HCT116 (cell line): ENCODE measurements around the gene MYH6. TPM values are rescaled to one million over a fixed set of nuclear protein-coding genes. Genes with fewer than 3 reads are reported as not detected.

Experiments used
- ATAC-seq: fragments of 200-7000 bp; cut with Tn5 transposase; 2 replicates; pipeline ENCODE4 v1.9.1; 2020; ENCODE audit warnings: mild to moderate bottlenecking, moderate library complexity
- BruUV-seq: library from RNA; stranded (reverse); fragments of 400-500 nt; replicated peaks from 2 replicates; lab custom pipeline; 2021; lab: Mats Ljungman, UMichigan
- CTCF ChIA-PET: fragments of 300-600 bp; sonication (Branson Sonifier 250); formaldehyde crosslinking; loops from one replicate; lab custom pipeline; 2021; ENCODE audit warnings: antibody characterized with exemption; lab: Charles Lee
- POLR2A ChIA-PET: fragments of 300-600, 350-600 bp; sonication (Branson Sonifier 250); formaldehyde crosslinking; loops from one replicate; lab custom pipeline; 2021; ENCODE audit warnings: antibody characterized with exemption; lab: Charles Lee
- RAD21 ChIA-PET, 2 experiments: fragments of 300-600 bp; sonication (Branson Sonifier 250); formaldehyde crosslinking; loops; one replicate each; lab custom pipeline; 2023; ENCODE audit warnings: low total read pairs in 2 of 2; ENCODE audit not compliant: uncharacterized antibody in 2 of 2, unreplicated experiment in 2 of 2, low non-redundant PET in 1 of 2; lab: Charles Lee
- DNase-seq: peaks from one replicate; pipeline ENCODE4 v3.0.0-alpha.2; 2010; ENCODE audit warnings: low read depth, low spot score
- H2AFZ ChIP-seq: fragments of 200-600 bp; shearing (Covaris generic), sonication (generic); 2 replicates; pipeline ENCODE4 v1.6.1; 2017; ENCODE audit warnings: low read depth, mixed run types, mixed read lengths, antibody characterized with exemption, low read length; ENCODE audit not compliant: poor library complexity, severe bottlenecking
- H3K27ac ChIP-seq: 2 replicates; pipeline ENCODE4 v1.5.1; 2012; ENCODE audit warnings: low read depth, low read length
- H3K27me3 ChIP-seq: fragments of 200-600 bp; sonication (generic); 2 replicates; pipeline ENCODE4 v1.6.1; 2016; ENCODE audit warnings: mixed run types, low read length, mixed read lengths; ENCODE audit not compliant: insufficient read depth
- H3K36me3 ChIP-seq, 2 experiments: fragments of 200-500 bp in 1 of 2; fragments of 200-600 bp in 1 of 2; sonication (Bioruptor generic) in 1 of 2; sonication (generic) in 1 of 2; 2 replicates each; pipeline versions ENCODE4 v1.5.1 to v1.6.1; 2014 to 2016; ENCODE audit warnings: low read length in 2 of 2, inconsistent platforms in 1 of 2, mixed read lengths in 1 of 2, mixed run types in 1 of 2; ENCODE audit not compliant: insufficient read depth in 2 of 2, control insufficient read depth in 1 of 2
- H3K4me1 ChIP-seq, 2 experiments: fragments of 200-600 bp in 1 of 2; sonication (generic) in 1 of 2; 2 replicates each; pipeline versions ENCODE4 v1.5.1 to v1.6.1; 2012 to 2017; ENCODE audit warnings: low read length in 2 of 2, inconsistent platforms in 1 of 2, mild to moderate bottlenecking in 1 of 2, mixed read lengths in 1 of 2, mixed run types in 1 of 2, moderate library complexity in 1 of 2; ENCODE audit not compliant: insufficient read depth in 2 of 2, control insufficient read depth in 1 of 2
- H3K4me2 ChIP-seq: fragments of 200-600 bp; sonication (generic); 2 replicates; pipeline ENCODE4 v1.6.1; 2017; ENCODE audit warnings: mixed run types, low read length, mixed read lengths
- H3K4me3 ChIP-seq, 2 experiments: fragments of 200-600 bp in 1 of 2; sonication (generic) in 1 of 2; replicated peaks in 1 of 2; 2 replicates each; pipeline ENCODE4 v1.5.1; 2011 to 2016; ENCODE audit warnings: low read length in 2 of 2, control low read depth in 1 of 2, low read depth in 1 of 2, mild to moderate bottlenecking in 1 of 2, mixed read lengths in 1 of 2, mixed run types in 1 of 2
- H3K79me2 ChIP-seq: fragments of 200-600 bp; sonication (generic); 2 replicates; pipeline ENCODE4 v1.6.1; 2017; ENCODE audit warnings: mild to moderate bottlenecking, mixed run types, low read length, moderate library complexity, mixed read lengths; ENCODE audit not compliant: insufficient read depth
- H3K9ac ChIP-seq: fragments of 200-600 bp; sonication (generic); 2 replicates; pipeline ENCODE4 v1.6.1; 2016; ENCODE audit warnings: low read length, mixed read lengths
- H3K9me2 ChIP-seq: fragments of 200-600 bp; sonication (generic), shearing (Covaris generic); 2 replicates; pipeline ENCODE4 v1.6.1; 2017; ENCODE audit warnings: mixed run types, mild to moderate bottlenecking, moderate library complexity; ENCODE audit not compliant: insufficient read depth
- H3K9me3 ChIP-seq, 2 experiments: fragments of 200-500 bp in 1 of 2; fragments of 200-600 bp in 1 of 2; sonication (Bioruptor generic) in 1 of 2; sonication (generic) in 1 of 2; 2 replicates each; pipeline ENCODE4 v1.6.1; 2014 to 2017; ENCODE audit warnings: low read length in 2 of 2, mixed read lengths in 2 of 2, inconsistent platforms in 1 of 2, low read depth in 1 of 2, mild to moderate bottlenecking in 1 of 2, mixed run types in 1 of 2, moderate library complexity in 1 of 2; ENCODE audit not compliant: control insufficient read depth in 1 of 2, insufficient read depth in 1 of 2
- H4K20me1 ChIP-seq: fragments of 200-600 bp; sonication (generic), shearing (Covaris generic); 2 replicates; pipeline ENCODE4 v1.6.1; 2017; ENCODE audit warnings: mixed run types, mild to moderate bottlenecking, moderate library complexity; ENCODE audit not compliant: insufficient read depth
- CBX3 ChIP-seq: IDR thresholded peaks from 2 replicates; pipeline ENCODE4 v1.6.1; 2012; ENCODE audit warnings: low read depth
- ELF1 ChIP-seq: IDR thresholded peaks from 2 replicates; pipeline ENCODE4 v1.6.1; 2012; ENCODE audit warnings: low read depth, borderline replicate concordance
- EZH2 ChIP-seq: fragments of 200-600 bp; sonication (generic); IDR thresholded peaks from 2 replicates; pipeline ENCODE4 v1.6.1; 2017; ENCODE audit warnings: antibody characterized with exemption, mixed run types
- EZH2phosphoT487 ChIP-seq: fragments of 200-600 bp; IDR thresholded peaks from 2 replicates; pipeline ENCODE4 v1.6.1; 2018; ENCODE audit warnings: antibody characterized with exemption, borderline replicate concordance
- FOSL1 ChIP-seq: IDR thresholded peaks from 2 replicates; pipeline ENCODE4 v1.6.1; 2012; ENCODE audit warnings: low read depth
- JUND ChIP-seq: IDR thresholded peaks from 2 replicates; pipeline ENCODE4 v1.6.1; 2012
- RAD21 ChIP-seq: IDR thresholded peaks from 2 replicates; pipeline ENCODE4 v1.6.1; 2012; ENCODE audit warnings: low read depth, mild to moderate bottlenecking
- TCF7L2 ChIP-seq: IDR thresholded peaks from 2 replicates; pipeline ENCODE4 v1.7.0; 2011; ENCODE audit warnings: borderline replicate concordance, inconsistent platforms; ENCODE audit not compliant: insufficient read depth, insufficient read length; ENCODE audit errors: extremely low read depth
- ZNF274 ChIP-seq: fragments of 200-500 bp; sonication (Bioruptor generic); IDR thresholded peaks from 2 replicates; pipeline ENCODE4 v1.6.1; 2014; ENCODE audit warnings: mild to moderate bottlenecking, low read depth, low read length, inconsistent platforms
- intact Hi-C: fragments of 100-400 bp; cut with micrococcal nuclease; formaldehyde crosslinking; loops from 2 replicates; pipeline ENCODE4 v1.10.0; 2022
- total RNA-seq: library from RNA; stranded (reverse); gene quantifications from one replicate; pipeline ENCODE4 v1.2.1, GENCODE V29; 2021; ENCODE audit not compliant: unreplicated experiment
- TF ChIP-seq, protein P1 (sequence below), 3 experiments: fragments of 200-600 bp in 1 of 3; sonication (generic) in 1 of 3; IDR thresholded peaks in 2 of 3; conservative IDR thresholded peaks in 1 of 3; 2 replicates each; pipeline ENCODE4 v1.5.1; 2012 to 2017; ENCODE audit warnings: low read depth in 2 of 3, low read length in 2 of 3, antibody characterized with exemption in 1 of 3, borderline replicate concordance in 1 of 3, control low read depth in 1 of 3, mild to moderate bottlenecking in 1 of 3, mixed read lengths in 1 of 3, mixed run types in 1 of 3, moderate library complexity in 1 of 3; ENCODE audit not compliant: insufficient read depth in 1 of 3
- TF ChIP-seq, protein P2 (sequence below): IDR thresholded peaks from 2 replicates; pipeline ENCODE4 v1.6.1; 2011; ENCODE audit warnings: mild to moderate bottlenecking, low read length, moderate library complexity; ENCODE audit not compliant: insufficient replicate concordance; ENCODE audit errors: extremely low read depth
- TF ChIP-seq, protein P3 (sequence below): IDR thresholded peaks from 2 replicates; pipeline ENCODE4 v1.6.1; 2012

The MYH6 gene
- total RNA-seq, 1 experiment from 2014 or later: not detected

DNA sequence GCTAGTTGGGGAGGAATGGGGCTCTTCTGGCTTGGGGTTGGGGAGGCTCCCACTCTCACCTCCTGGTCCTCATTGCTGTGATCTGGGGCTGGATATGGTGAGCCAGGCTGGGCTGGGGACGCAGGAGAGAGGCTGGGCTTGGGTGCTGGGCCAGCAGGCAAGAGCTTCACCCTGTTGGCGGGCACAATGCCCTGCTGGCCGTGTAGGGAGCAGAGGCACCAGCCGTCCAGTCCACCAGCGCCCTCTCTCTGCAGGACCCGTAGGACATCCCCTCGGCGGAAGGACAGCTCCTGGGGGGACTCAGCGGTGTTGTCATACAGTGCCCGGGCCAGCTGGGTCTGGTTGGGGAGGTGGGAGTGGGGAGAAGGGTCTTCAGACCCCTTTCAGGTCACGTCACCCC is 47.6 kb downstream of the MYH6 start:
- no peak for DNase-seq
- no peak overlapping the region for H3K27ac ChIP-seq
- H3K9me3 ChIP-seq: no peaks in the 10 kb centered on the region
- H3K4me3 ChIP-seq: no peak overlapping the region
- H3K9me2 ChIP-seq: no peaks in the 10 kb centered on the region
- H2AFZ ChIP-seq: no peak overlapping the region
- no peaks in the 10 kb centered on the region for H3K79me2 ChIP-seq
- no peak overlapping the region for H3K4me2 ChIP-seq
- RAD21 ChIA-PET: interaction anchor here in 1 of 2 experiments (0.9 to 1.6 kb wide), 2 partner anchors 19 to 34 kb away, joined by 3 to 6 read pairs; no protein-coding TSS in a partner anchor
- intact Hi-C loops: no loop called here
- 0 out of 2 replicates have a peak, but pooled peaks cover 3% of the 10 kb centered on the region for H3K27me3 ChIP-seq
- no peaks in the 10 kb centered on the region for H4K20me1 ChIP-seq
- POLR2A ChIA-PET: no interaction called here
- H3K4me1 ChIP-seq: no peaks in the 10 kb centered on the region
- H3K9ac ChIP-seq: no peak overlapping the region
- H3K36me3 ChIP-seq: no peaks in the 10 kb centered on the region
- peak; percentile 73 for ATAC-seq
- peak; percentile 45 for TF ChIP-seq RAD21
- no peak for TF ChIP-seq JUND
- TF ChIP-seq, protein P1, sequence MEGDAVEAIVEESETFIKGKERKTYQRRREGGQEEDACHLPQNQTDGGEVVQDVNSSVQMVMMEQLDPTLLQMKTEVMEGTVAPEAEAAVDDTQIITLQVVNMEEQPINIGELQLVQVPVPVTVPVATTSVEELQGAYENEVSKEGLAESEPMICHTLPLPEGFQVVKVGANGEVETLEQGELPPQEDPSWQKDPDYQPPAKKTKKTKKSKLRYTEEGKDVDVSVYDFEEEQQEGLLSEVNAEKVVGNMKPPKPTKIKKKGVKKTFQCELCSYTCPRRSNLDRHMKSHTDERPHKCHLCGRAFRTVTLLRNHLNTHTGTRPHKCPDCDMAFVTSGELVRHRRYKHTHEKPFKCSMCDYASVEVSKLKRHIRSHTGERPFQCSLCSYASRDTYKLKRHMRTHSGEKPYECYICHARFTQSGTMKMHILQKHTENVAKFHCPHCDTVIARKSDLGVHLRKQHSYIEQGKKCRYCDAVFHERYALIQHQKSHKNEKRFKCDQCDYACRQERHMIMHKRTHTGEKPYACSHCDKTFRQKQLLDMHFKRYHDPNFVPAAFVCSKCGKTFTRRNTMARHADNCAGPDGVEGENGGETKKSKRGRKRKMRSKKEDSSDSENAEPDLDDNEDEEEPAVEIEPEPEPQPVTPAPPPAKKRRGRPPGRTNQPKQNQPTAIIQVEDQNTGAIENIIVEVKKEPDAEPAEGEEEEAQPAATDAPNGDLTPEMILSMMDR (IDR thresholded peaks at IDR 0.05 in 2 of 3, conservative IDR thresholded peaks at IDR 0.05 in 1 of 3; ENCODE audit: borderline replicate concordance in 1 of 3, insufficient read depth in 1 of 3, low read depth in 2 of 3, low read length in 2 of 3): peak; percentile 43 to 51 (median 44); a peak in 5 of 6 replicates
- TF ChIP-seq, all 23 proteins: peak for 2
- CTCF ChIA-PET: interaction anchor here (0.7 to 2.8 kb wide), 9 partner anchors 15 to 292 kb away, joined by 3 to 14 read pairs (median 5); partner anchors contain the start of genes HOMEZ and PABPN1
- BruUV-seq: no TSS peak

DNA sequence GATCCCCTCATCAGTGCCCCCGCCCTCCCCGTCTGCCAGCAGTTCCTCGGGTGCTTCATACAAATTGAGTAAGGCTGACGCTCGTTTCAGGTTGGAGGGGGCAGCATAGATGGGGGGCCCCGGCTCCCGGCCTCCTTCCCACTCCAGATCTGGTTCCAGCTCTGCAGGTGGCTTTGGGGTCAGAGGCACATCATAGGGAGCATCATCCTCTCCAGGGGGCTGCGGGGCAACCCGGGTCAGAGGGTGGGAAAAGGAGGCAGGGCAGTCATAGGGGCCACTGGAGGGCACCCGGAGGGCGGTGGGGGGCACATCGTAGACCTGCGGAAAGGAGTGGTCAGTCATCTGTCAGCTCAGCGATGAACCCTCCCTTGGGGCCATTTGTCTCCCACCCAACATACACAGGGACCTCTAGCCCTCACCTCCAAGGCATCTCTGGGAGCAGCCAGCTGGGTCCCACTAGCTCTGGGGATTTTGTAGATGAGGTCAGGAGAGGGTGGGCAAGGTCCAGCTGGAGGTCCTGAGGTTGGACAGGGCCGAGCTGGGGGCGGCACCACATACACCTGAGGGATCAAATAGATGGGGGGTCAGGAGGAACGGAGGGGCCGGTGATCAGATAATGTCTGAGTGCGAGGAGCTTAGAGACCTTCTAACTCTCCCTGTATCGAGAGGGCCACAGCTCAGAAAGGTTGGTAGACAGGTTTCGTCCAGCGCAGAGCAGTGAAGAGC is 48.2 kb downstream of the MYH6 start:
- TF ChIP-seq ELF1 (no peak), ZNF274 (no peak), EZH2phosphoT487 (no peak), EZH2 (no peak), FOSL1 (no peak), TCF7L2 (no peak), CBX3 (no peak), JUND (no peak)
- TF ChIP-seq, protein P2, sequence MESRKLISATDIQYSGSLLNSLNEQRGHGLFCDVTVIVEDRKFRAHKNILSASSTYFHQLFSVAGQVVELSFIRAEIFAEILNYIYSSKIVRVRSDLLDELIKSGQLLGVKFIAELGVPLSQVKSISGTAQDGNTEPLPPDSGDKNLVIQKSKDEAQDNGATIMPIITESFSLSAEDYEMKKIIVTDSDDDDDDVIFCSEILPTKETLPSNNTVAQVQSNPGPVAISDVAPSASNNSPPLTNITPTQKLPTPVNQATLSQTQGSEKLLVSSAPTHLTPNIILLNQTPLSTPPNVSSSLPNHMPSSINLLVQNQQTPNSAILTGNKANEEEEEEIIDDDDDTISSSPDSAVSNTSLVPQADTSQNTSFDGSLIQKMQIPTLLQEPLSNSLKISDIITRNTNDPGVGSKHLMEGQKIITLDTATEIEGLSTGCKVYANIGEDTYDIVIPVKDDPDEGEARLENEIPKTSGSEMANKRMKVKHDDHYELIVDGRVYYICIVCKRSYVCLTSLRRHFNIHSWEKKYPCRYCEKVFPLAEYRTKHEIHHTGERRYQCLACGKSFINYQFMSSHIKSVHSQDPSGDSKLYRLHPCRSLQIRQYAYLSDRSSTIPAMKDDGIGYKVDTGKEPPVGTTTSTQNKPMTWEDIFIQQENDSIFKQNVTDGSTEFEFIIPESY: no peak
- TF ChIP-seq, protein P3, sequence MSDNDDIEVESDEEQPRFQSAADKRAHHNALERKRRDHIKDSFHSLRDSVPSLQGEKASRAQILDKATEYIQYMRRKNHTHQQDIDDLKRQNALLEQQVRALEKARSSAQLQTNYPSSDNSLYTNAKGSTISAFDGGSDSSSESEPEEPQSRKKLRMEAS: no peak
- ATAC-seq (no peak), DNase-seq (no peak)
- Histone ChIP-seq H2AFZ (no peak overlapping the region), H3K36me3 (no peaks in the 10 kb centered on the region), H3K9me2 (no peaks in the 10 kb centered on the region), H3K4me2 (no peak overlapping the region), H3K4me1 (no peaks in the 10 kb centered on the region), H4K20me1 (no peaks in the 10 kb centered on the region), H3K9ac (no peak overlapping the region), H3K27me3 (0 out of 2 replicates have a peak, but pooled peaks cover 3% of the 10 kb centered on the region), H3K9me3 (no peaks in the 10 kb centered on the region), H3K79me2 (no peaks in the 10 kb centered on the region), H3K4me3 (no peak overlapping the region), H3K27ac (no peak overlapping the region)
- ChIA-PET POLR2A (no interaction called here), RAD21 (interaction anchor here in 1 of 2 experiments (0.9 to 1.6 kb wide), 2 partner anchors 20 to 33 kb away, joined by 3 to 6 read pairs; no protein-coding TSS in a partner anchor), CTCF (interaction anchor here (0.7 to 2.8 kb wide), 9 partner anchors 14 to 291 kb away, joined by 3 to 14 read pairs (median 5); partner anchors contain the start of genes HOMEZ and PABPN1)
- intact Hi-C loops: no loop called here
- no TSS peak for BruUV-seq
